Astrocyte (in vitro differentiated cells and primary cell): ENCODE data around the gene AHDC1. TPM values are rescaled to one million over a fixed set of nuclear protein-coding genes. Genes with fewer than 3 reads are reported as not detected.
A peak's percentile ranks its signal among the peaks of the same experiment; 100 is the strongest.
"Not testable (repeated sequence)": the region's sequence is repeated elsewhere in the genome, so short reads cannot be mapped to it uniquely, and the experiment has no call there.

ENCODE experiments used
- DNase-seq: peaks from one replicate; pipeline ENCODE4 v3.0.0-alpha.2; 2010; ENCODE audit warnings: low read depth
- FAIRE-seq: peaks from 2 replicates; lab custom pipeline; 2011; peaks lifted over from hg19 to GRCh38; lab: Jason Lieb, UNC
- H2AFZ ChIP-seq: 2 replicates; pipeline ENCODE4 v1.6.0; 2012; ENCODE audit warnings: low read depth, low read length, inconsistent platforms
- H3K27ac ChIP-seq: 2 replicates; pipeline ENCODE4 v1.5.1; 2011; ENCODE audit warnings: low read depth, low read length, inconsistent platforms
- H3K27me3 ChIP-seq: 2 replicates; pipeline ENCODE4 v1.6.0; 2011; ENCODE audit warnings: low read length, inconsistent platforms; ENCODE audit not compliant: insufficient read depth
- H3K36me3 ChIP-seq: 2 replicates; pipeline ENCODE4 v1.5.1; 2011; ENCODE audit warnings: low read length, inconsistent platforms; ENCODE audit not compliant: insufficient read depth
- H3K4me1 ChIP-seq: 2 replicates; pipeline ENCODE4 v1.5.1; 2011; ENCODE audit warnings: low read length, inconsistent platforms; ENCODE audit not compliant: insufficient read depth
- H3K4me2 ChIP-seq: 2 replicates; pipeline ENCODE4 v1.6.0; 2012; ENCODE audit warnings: low read length, inconsistent platforms
- H3K4me3 ChIP-seq: 2 replicates; pipeline ENCODE4 v1.5.1; 2011; ENCODE audit warnings: low read depth, mild to moderate bottlenecking, low read length, inconsistent platforms; ENCODE audit not compliant: insufficient read depth
- H3K79me2 ChIP-seq: 2 replicates; pipeline ENCODE4 v1.6.0; 2012; ENCODE audit warnings: mild to moderate bottlenecking, low read length, inconsistent platforms; ENCODE audit not compliant: insufficient read depth
- H3K9ac ChIP-seq: 2 replicates; pipeline ENCODE4 v1.6.0; 2012; ENCODE audit warnings: mild to moderate bottlenecking, low read length, inconsistent platforms
- H3K9me3 ChIP-seq: 2 replicates; pipeline ENCODE4 v1.5.1; 2012; ENCODE audit warnings: low read depth, mild to moderate bottlenecking, low read length, inconsistent platforms; ENCODE audit not compliant: insufficient read depth
- H4K20me1 ChIP-seq: 2 replicates; pipeline ENCODE4 v1.6.0; 2012; ENCODE audit warnings: low read length, inconsistent platforms; ENCODE audit not compliant: insufficient read depth
- H3K27ac Mint-ChIP-seq: one replicate; pipeline ENCODE4 v1.8.0; 2021; ENCODE audit warnings: mild to moderate bottlenecking, mixed read lengths; ENCODE audit not compliant: unreplicated experiment
- H3K27me3 Mint-ChIP-seq: one replicate; pipeline ENCODE4 v1.8.0; 2021; ENCODE audit warnings: low read depth, mixed read lengths; ENCODE audit not compliant: unreplicated experiment
- H3K36me3 Mint-ChIP-seq: one replicate; pipeline ENCODE4 v1.8.0; 2021; ENCODE audit warnings: low read depth, mixed read lengths; ENCODE audit not compliant: unreplicated experiment
- H3K4me1 Mint-ChIP-seq: one replicate; pipeline ENCODE4 v1.8.0; 2021; ENCODE audit warnings: low read depth, mixed read lengths; ENCODE audit not compliant: unreplicated experiment
- H3K4me3 Mint-ChIP-seq: one replicate; pipeline ENCODE4 v1.8.0; 2021; ENCODE audit warnings: mild to moderate bottlenecking, moderate library complexity, mixed read lengths; ENCODE audit not compliant: unreplicated experiment
- H3K9me3 Mint-ChIP-seq: one replicate; pipeline ENCODE4 v1.8.0; 2021; ENCODE audit warnings: mild to moderate bottlenecking, mixed read lengths; ENCODE audit not compliant: unreplicated experiment
- CTCF ChIP-seq: IDR thresholded peaks from 2 replicates; pipeline ENCODE4 v1.5.1; 2011; ENCODE audit warnings: low read depth, mild to moderate bottlenecking, inconsistent platforms, low read length, moderate library complexity; ENCODE audit not compliant: insufficient read depth
- EZH2 ChIP-seq: IDR thresholded peaks from 2 replicates; pipeline ENCODE4 v1.6.1; 2012; ENCODE audit warnings: mild to moderate bottlenecking, low read length, inconsistent platforms; ENCODE audit not compliant: insufficient read depth
- total RNA-seq: library from RNA; stranded (reverse); gene quantifications from 2 replicates; pipeline ENCODE4 v1.2.1, GENCODE V29; 2021

The AHDC1 gene
- total RNA-seq, 1 donor from 2014 or later = 75.7 TPM

GRCh38 chr1:27628712-27629111, 24.8 kb upstream of the AHDC1 start:
- Histone ChIP-seq H4K20me1 (no peaks in the 10 kb centered on the region), H3K4me1 (no peaks in the 10 kb centered on the region), H3K4me3 (no peak overlapping the region), H3K79me2 (no peaks in the 10 kb centered on the region), H3K27ac (no peak overlapping the region), H3K27me3 (peaks cover 11% of the 10 kb centered on the region), H3K36me3 (no peaks in the 10 kb centered on the region), H3K9me3 (no peaks in the 10 kb centered on the region), H3K4me2 (no peak overlapping the region), H3K9ac (no peak overlapping the region), H2AFZ (no peak overlapping the region)
- Mint-ChIP-seq H3K4me1 (no peaks in the 10 kb centered on the region), H3K36me3 (no peaks in the 10 kb centered on the region), H3K9me3 (no peaks in the 10 kb centered on the region), H3K4me3 (no peak overlapping the region), H3K27me3 (peaks cover 58% of the 10 kb centered on the region), H3K27ac (peak overlapping the region; percentile 21)
- no peak for DNase-seq
- no peak for FAIRE-seq
- TF ChIP-seq EZH2 (no peak), CTCF (no peak)

- DNase-seq, H2AFZ ChIP-seq, H3K4me1 ChIP-seq, H3K27ac ChIP-seq, H3K4me1 Mint-ChIP-seq, H3K4me3 Mint-ChIP-seq, H3K79me2 ChIP-seq, H3K36me3 Mint-ChIP-seq, H3K4me3 ChIP-seq, FAIRE-seq, H4K20me1 ChIP-seq, H3K9ac ChIP-seq, H3K27me3 ChIP-seq, H3K9me3 ChIP-seq, H3K27ac Mint-ChIP-seq, H3K9me3 Mint-ChIP-seq, H3K36me3 ChIP-seq, H3K4me2 ChIP-seq: not testable (repeated sequence)
- peaks cover 48% of the 10 kb centered on the region for H3K27me3 Mint-ChIP-seq
Observed at GRCh38 chr1:27627733-27628132, 23.8 kb upstream of the AHDC1 start.

GRCh38 chr1:27627061-27627460, 23.1 kb upstream of the AHDC1 start:
- peaks cover 8% of the 10 kb centered on the region for H3K27me3 ChIP-seq
- H3K9me3 ChIP-seq = no peaks in the 10 kb centered on the region
- no peaks in the 10 kb centered on the region for H3K79me2 ChIP-seq
- H3K27ac Mint-ChIP-seq = no peak overlapping the region
- FAIRE-seq = no peak
- H3K4me3 ChIP-seq = no peak overlapping the region
- no peak overlapping the region for H2AFZ ChIP-seq
- H3K27me3 Mint-ChIP-seq = peaks cover 43% of the 10 kb centered on the region
- peak overlapping the region; percentile 7 for H3K4me3 Mint-ChIP-seq
- no peaks in the 10 kb centered on the region for H3K9me3 Mint-ChIP-seq
- H4K20me1 ChIP-seq = no peaks in the 10 kb centered on the region
- H3K36me3 ChIP-seq = no peaks in the 10 kb centered on the region
- H3K4me1 ChIP-seq = no peaks in the 10 kb centered on the region
- H3K27ac ChIP-seq = no peak overlapping the region
- H3K4me2 ChIP-seq = no peak overlapping the region
- no peaks in the 10 kb centered on the region for H3K36me3 Mint-ChIP-seq
- TF ChIP-seq EZH2 (no peak), CTCF (no peak)
- H3K9ac ChIP-seq = no peak overlapping the region
- no peak for DNase-seq
- no peaks in the 10 kb centered on the region for H3K4me1 Mint-ChIP-seq
